ENCODE results near the gene COPG2. TPM values are rescaled to one million over a fixed set of nuclear protein-coding genes. Genes with fewer than 3 reads are reported as not detected.

The COPG2 gene
- total RNA-seq, 1 experiment from 2014 or later = 13.9 TPM

GRCh38 chr7:130650611-130651120 is 17.9 kb downstream of the COPG2 start:
- no peak overlapping the region for H3K4me3 ChIP-seq (ENCODE audit: low read depth, low read length)
- Mint-ChIP-seq H3K27me3 (ENCODE audit: insufficient read depth, unreplicated experiment) (no peaks in the 10 kb centered on the region), H3K4me1 (ENCODE audit: low read depth, unreplicated experiment) (no peaks in the 10 kb centered on the region), H3K36me3 (ENCODE audit: insufficient read depth, unreplicated experiment) (no peaks in the 10 kb centered on the region), H3K27ac (ENCODE audit: unreplicated experiment) (no peak overlapping the region), H3K9me3 (ENCODE audit: unreplicated experiment) (no peaks in the 10 kb centered on the region), H3K4me3 (ENCODE audit: unreplicated experiment) (no peak overlapping the region)
- intact Hi-C loops (cut with micrococcal nuclease; ENCODE audit: unreplicated experiment) = no loop called here
- DNase-seq = no peak
- ChIA-PET POLR2A (no interaction called here), CTCF (no interaction called here)
- no peaks in the 10 kb centered on the region for H3K27me3 ChIP-seq (replicated peaks; ENCODE audit: control insufficient read depth, insufficient read depth, low read length)
- H3K9me3 ChIP-seq = no peaks in the 10 kb centered on the region
- no peak for TF ChIP-seq CTCF (IDR thresholded peaks at IDR 0.05; ENCODE audit: insufficient read depth in 1 of 2, low read depth in 1 of 2, low read length in 1 of 2, severe bottlenecking in 1 of 2, unreplicated experiment in 1 of 2)
- H3K36me3 ChIP-seq (ENCODE audit: control insufficient read depth, insufficient read depth, low read length) = no peaks in the 10 kb centered on the region
- H3K4me1 ChIP-seq = no peaks in the 10 kb centered on the region
- no TSS peak for BruUV-seq (replicated peaks)

GRCh38 chr7:130649004-130649790 is 19.4 kb downstream of the COPG2 start:
- Mint-ChIP-seq H3K9me3 (ENCODE audit: unreplicated experiment) (no peaks in the 10 kb centered on the region), H3K27me3 (ENCODE audit: insufficient read depth, unreplicated experiment) (no peaks in the 10 kb centered on the region), H3K4me3 (ENCODE audit: unreplicated experiment) (no peak overlapping the region), H3K4me1 (ENCODE audit: low read depth, unreplicated experiment) (no peaks in the 10 kb centered on the region), H3K27ac (ENCODE audit: unreplicated experiment) (no peak overlapping the region), H3K36me3 (ENCODE audit: insufficient read depth, unreplicated experiment) (no peaks in the 10 kb centered on the region)
- ChIA-PET POLR2A (no interaction called here), CTCF (no interaction called here)
- no TSS peak for BruUV-seq (replicated peaks)
- H3K4me1 ChIP-seq = no peaks in the 10 kb centered on the region
- H3K27me3 ChIP-seq (replicated peaks; ENCODE audit: control insufficient read depth, insufficient read depth, low read length) = no peaks in the 10 kb centered on the region
- TF ChIP-seq CTCF (IDR thresholded peaks at IDR 0.05; ENCODE audit: insufficient read depth in 1 of 2, low read depth in 1 of 2, low read length in 1 of 2, severe bottlenecking in 1 of 2, unreplicated experiment in 1 of 2) = no peak
- H3K9me3 ChIP-seq = no peaks in the 10 kb centered on the region
- H3K36me3 ChIP-seq (ENCODE audit: control insufficient read depth, insufficient read depth, low read length) = no peaks in the 10 kb centered on the region
- intact Hi-C loops (cut with micrococcal nuclease; ENCODE audit: unreplicated experiment) = no loop called here
- DNase-seq = no peak
- no peak overlapping the region for H3K4me3 ChIP-seq (ENCODE audit: low read depth, low read length)

- Histone ChIP-seq H3K9me3 (no peaks in the 10 kb centered on the region), H3K36me3 (ENCODE audit: control insufficient read depth, insufficient read depth, low read length) (no peaks in the 10 kb centered on the region), H3K4me3 (ENCODE audit: low read depth, low read length) (no peak overlapping the region), H3K4me1 (no peaks in the 10 kb centered on the region), H3K27me3 (replicated peaks; ENCODE audit: control insufficient read depth, insufficient read depth, low read length) (no peaks in the 10 kb centered on the region)
- H3K4me1 Mint-ChIP-seq (ENCODE audit: low read depth, unreplicated experiment) = no peaks in the 10 kb centered on the region
- CTCF ChIA-PET = no interaction called here
- H3K27ac Mint-ChIP-seq (ENCODE audit: unreplicated experiment) = no peak overlapping the region
- no peak for TF ChIP-seq CTCF (IDR thresholded peaks at IDR 0.05; ENCODE audit: insufficient read depth in 1 of 2, low read depth in 1 of 2, low read length in 1 of 2, severe bottlenecking in 1 of 2, unreplicated experiment in 1 of 2)
- intact Hi-C loops (cut with micrococcal nuclease; ENCODE audit: unreplicated experiment) = no loop called here
- H3K9me3 Mint-ChIP-seq (ENCODE audit: unreplicated experiment) = no peaks in the 10 kb centered on the region
- H3K4me3 Mint-ChIP-seq (ENCODE audit: unreplicated experiment) = no peak overlapping the region
- POLR2A ChIA-PET = no interaction called here
- H3K27me3 Mint-ChIP-seq (ENCODE audit: insufficient read depth, unreplicated experiment) = no peaks in the 10 kb centered on the region
- DNase-seq = no peak
- no TSS peak for BruUV-seq (replicated peaks)
- no peaks in the 10 kb centered on the region for H3K36me3 Mint-ChIP-seq (ENCODE audit: insufficient read depth, unreplicated experiment)
Observed at GRCh38 chr7:130648580-130648979, 20.0 kb downstream of the COPG2 start.

Data from Caco-2 (cell line).